GM21360 (cell line): ENCODE data around the gene SNUPN.
"Not testable (repeated sequence)": the region's sequence is repeated elsewhere in the genome, so short reads cannot be mapped to it uniquely, and the experiment has no call there.

ENCODE experiments used
- ATAC-seq: cut with Tn5 transposase; IDR thresholded peaks from one replicate; pipeline ENCODE4 v1.9.1; 2021; ENCODE audit warnings: mild to moderate bottlenecking, moderate library complexity; ENCODE audit not compliant: unreplicated experiment

Gene SNUPN

DNA sequence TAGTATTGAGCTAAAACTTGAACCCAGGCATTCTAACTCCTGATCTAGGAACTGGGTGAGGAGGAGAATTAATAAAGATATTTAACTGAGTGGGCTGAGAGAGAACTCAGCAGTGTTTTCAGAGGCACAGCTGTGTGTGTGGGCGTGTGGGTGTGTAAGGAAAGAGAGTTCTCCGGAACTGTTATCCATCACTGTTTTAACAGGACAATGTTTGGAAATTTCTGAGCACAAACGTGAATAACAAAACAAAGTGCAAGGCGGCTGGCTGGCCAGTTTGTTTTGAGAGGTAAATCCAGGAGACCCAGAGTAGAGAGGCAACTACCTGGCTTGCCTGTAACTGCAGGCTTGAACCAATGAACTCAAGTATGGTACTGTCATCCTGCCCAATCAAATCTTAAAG is 41.4 kb downstream of the SNUPN start:
- no peak for ATAC-seq

DNA sequence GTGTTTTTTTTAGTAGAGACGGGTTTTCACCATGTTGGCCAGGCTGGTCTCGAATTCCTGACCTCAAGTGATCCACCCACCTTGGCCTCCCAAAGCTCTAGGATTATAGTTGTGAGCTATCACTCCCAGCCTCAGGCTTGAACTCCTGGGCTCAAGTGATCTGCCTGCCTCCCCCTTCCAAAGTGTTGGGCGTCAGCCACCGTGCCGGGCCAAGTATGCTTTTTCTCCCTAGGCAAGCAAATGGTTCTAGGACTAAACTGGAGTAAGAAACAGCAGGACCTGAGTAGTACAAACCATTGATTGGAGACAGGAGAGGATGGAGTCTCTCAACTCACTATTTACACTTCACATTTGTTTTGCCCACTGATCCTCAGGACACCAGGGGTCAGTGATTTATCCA is 41.8 kb downstream of the SNUPN start:
- no peak for ATAC-seq

DNA sequence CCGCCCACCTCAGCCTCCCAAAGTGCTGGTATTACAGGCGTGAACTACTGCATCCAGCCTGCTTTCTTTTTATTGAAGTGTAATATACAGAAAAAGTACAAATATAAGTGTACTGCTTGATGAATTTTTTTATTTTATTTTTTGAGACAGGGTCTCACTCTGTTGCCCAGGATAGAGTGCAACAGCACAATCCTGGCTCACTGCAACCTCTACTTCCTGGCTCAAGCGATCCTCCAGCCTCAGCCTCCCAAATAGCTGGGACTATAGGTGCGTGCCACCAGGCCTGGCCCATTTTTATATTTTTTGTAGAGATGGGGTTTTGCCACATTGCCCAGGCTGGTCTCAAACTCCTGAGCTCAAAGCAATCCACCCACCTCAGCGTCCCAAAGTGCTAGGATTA is 42.6 kb downstream of the SNUPN start:
- ATAC-seq = not testable (repeated sequence)

DNA sequence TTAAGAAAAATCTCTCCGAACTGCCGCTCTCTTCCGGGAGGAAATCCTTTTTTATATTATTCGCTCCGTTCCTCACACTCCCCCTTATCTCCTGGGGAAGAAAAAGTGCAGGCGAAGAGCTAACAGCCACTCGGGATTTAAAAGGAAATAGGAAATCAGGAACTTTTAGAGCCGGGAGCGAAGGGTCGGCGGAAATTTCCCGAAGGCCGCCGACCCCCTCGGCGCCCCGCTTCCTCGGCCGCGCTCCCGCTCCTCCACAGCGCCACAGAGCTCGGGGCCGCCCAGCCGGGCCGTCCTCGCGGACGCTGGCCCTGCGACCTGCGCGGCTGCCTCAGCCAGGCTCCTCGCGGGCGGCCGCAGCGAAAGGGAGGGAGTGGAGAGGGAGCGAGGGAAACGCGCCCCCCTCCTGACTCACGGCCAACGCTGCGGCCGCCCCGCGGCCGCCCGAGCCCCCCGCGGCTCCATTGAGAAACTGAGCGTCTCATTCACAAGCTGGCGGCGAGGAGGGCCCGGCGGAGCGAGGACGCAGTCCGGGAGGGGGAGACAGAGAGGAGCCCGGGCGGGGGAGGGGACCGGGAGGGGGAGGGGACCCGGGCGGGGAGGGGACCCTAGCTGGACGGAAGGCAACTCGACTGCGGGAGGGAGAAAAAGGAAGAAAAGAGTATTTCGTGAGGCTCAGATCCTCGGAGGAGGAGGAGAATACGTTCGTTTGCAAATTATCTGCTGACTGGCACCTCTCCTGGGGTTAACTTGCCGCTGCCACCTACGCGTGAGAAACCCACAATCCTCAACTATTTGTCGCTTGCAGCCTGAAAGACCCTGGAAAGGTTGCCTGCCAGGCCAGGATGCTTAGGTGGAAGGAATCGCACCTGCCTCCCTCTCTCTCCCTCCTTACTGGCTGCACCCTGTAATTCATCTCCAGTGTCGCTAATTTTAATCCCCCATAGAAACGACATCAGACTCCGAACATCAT is 46.3 kb downstream of the SNUPN start, which contains the start of gene PTPN9:
Gene PTPN9 (minus strand): TSS at position 368 of the 973 bp plus-strand sequence. CDS start 539 bp downstream, outside the sequence.
- ATAC-seq = peak; percentile 49

DNA sequence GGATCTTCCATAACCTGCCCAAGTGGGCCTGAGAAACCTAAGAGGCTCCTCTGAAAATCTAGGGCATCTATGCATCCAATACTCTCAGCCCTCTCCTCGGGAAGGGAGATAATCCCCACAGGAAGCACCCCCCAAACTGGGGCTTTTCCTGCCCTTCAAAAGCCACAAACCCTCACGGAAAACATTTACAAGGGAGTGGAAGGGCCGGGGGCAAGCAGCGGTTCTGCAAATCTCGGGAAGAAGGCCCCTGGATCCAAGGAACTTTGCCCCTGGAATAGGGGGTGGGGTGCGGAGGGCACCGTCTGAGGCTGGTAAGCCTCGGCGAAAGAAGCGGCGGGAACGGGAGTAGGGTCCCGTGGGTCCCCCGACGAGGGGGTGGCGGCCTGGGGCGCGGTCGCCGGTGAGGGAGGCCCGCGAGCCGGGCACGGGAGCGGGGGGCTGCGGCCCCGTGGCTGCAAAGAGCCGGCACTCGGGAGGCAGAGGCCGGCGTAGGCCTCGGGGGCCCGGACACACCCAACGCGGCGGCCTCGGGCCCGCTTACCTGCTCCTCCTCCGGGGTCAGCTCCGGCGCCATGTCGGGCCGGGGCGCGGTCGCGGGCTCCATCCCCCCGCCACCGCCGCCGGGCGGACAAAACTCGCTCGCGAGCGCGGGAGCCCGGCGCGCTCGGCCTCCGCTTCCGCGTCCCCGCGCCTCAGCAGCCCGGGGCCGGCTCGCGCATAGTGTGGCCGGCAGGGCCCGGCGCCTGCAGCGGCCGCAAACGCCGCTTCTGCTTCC is 47.2 kb downstream of the SNUPN start:
- no peak for ATAC-seq

DNA sequence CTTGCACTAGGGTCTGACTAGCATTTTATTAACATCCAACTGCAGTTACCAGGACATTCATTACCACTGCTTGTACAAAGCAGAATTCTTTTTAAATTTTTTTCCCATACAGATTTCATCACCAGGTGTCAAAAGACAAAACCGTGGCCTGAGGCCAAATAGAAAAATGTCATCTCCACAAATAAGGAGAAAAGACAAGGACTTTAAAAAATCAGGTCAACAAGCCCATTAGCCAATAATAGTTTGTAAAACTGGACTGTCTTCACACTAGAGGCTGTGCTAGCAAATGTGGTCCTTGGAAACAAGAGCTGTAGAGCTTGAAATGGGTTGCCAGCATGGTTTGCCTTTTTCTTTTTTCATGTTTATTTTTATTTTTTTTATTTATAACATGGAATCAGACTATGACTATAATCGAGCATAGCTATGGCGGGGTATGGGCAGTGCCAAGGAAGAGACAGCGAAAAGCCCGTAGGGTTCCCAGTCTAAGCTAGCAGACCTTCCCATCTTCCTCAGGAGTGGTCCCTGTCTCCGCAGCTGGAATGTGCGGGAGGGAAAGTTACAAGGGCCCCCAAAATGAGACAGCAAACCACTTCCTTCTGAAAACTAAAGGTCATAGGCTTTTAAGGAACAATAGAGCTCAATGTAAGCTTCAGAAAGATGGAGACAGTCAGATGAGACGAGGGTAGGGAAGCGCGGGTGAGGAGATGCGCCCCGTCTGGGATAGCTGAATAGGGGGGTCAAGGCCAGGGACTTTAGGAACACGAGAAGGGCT is 47.9 kb downstream of the SNUPN start:
- no peak for ATAC-seq

DNA sequence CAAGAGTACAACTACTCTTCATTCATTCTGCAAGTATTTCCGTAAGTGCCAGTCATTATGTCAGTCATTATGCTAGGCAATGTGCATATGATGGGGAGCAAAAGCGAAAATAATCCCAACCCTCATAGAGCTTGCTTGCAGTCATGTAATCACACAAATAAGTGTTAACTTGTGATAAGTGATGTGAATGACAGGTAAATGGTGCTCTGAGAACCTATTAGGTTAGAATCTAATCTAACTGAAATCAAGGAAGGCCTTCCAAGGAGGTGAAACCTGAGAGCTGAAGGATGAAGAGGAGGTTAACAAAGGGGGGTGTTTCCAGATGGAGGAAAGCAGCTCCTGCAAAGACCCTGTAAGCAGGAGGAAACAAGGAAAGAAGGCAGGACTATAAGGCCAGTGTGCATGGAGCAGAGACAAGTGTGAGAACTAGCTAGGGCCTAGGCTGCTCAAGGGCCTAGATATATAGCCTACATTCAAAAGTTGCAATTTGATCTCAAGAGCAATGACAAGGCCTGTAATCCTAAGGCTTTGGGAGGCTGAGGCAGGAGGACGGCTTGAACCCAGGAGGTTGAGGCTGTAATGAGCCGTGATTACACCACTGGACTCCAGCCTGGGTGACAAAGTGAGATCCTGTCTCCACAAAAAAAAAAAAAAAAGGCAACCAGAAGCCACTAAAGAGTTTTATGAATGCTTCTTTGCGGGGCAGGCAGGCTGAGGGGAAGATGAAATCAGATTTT is 51.7 kb downstream of the SNUPN start:
- no peak for ATAC-seq

DNA sequence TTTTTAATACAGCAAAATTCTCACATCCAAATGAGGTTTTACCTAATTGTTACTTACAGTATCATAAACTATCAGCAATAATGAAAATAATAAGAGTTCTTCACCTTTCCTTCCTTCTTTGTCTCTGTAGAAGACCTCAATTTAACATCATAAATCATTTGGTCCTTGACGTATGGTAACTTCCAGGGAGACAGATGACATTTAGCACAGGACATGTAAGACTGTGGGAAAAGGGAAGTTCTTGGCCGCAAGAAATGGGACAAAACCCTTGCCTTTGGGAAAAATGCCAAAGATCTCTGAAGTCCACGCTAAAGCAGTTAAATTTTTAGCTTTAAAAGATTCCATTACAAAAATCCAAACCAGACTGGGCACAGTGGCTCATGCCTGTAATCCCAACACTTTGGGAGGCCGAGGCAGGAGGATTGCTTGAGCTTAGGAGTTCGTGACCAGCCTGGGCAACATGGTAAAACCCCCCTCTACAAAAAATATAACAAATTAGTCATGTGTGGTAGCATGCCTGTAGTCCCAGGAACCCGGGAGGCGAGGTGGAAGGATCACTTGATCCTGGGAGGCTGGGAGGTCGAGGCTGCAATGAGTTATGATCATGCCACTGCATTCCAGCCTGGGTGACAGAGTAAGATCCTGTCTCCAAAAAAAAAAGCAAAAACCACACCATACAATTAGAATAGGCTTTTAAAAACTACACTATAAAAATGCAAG is 55.2 kb downstream of the SNUPN start:
- no peak for ATAC-seq

DNA sequence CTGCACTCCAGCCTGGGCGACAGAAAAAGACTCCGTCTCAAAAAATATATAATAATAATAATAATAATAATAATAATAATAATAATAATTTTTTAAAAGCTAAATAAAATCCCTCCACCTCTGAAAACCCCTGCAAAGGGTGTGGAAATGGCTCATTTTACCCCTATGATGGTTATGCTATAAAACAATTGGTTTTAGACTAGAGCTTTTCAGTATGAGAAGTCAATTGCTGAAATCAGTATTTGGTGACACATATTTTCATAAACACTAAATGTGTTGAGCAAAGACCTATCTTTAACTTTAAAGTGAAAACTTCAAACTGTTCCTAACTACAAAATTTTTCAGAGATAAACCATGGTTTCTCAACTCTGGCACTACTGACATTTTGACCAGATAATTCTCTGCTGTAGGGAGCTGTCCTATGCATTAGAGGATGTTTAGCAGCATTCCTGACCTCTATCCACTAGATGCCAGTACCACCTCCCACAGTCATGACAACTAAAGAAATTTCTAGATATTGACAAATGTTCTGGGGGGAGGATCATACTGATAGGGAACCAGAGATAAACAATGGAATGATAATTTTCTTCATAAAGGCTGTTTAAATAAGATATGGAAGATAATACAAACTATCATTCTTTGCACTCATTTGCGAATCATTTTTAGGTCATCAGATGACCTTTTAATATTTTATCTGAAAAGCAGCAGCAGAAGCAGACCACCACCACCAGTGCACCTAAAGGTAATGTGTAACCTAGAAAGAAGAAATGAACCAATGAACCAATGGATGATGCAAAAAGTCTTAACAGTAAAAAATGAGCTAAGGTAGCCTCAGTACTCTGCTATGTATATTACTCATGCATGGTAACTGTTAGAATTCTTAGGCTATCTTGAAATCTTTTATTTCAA is 60.2 kb downstream of the SNUPN start:
- ATAC-seq = no peak

DNA sequence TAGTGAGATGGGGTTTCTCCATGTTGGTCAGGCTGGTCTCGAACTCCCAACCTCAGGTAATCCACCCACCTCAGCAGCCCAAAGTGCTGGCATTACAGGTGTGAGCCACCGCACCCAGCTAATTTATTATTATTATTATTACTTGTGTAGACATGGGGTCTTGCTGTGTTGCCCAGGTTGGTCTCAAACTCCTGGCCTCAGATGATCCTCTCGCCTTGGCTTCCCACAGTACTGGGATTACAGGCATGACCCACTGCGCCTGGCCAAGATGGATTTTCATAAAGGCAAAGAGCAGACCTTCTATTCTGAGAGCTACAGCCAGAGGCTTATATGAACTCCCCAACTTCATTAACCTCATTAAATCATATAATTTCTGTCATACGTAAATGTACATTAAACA is 63.6 kb downstream of the SNUPN start:
- no peak for ATAC-seq

DNA sequence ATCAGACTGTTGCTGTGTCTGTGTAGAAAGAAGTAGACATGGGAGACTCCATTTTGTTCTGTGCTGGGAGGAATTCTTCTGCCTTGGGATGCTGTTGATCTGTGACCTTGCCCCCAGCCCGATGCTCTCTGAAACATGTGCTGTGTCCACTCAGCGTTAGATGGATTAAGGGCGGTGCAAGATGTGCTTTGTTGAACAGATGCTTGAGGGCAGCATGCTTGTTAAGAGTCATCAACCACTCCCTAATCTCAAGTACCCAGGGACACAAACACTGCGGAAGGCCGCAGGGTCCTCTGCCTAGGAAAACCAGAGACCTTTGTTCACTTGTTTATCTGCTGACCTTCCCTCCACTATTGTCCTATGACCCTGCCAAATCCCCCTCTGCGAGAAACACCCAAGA is 66.2 kb downstream of the SNUPN start:
- ATAC-seq = not testable (repeated sequence)

DNA sequence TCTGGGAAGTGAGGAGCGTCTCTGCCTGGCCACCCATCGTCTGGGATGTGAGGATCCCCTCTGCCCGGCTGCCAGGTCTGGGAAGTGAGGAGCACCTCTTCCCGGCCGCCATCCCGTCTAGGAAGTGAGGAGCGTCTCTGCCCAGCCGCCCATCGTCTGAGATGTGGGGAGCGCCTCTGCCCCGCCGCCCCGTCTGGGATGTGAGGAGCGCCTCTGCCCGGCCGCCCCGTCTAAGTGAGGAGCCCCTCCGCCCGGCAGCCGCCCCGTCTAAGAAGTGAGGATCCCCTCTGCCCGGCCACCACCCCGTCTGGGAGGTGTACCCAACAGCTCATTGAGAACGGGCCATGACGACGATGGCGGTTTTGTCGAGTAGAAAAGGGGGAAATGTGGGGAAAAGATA is 66.6 kb downstream of the SNUPN start:
- not testable (repeated sequence) for ATAC-seq

DNA sequence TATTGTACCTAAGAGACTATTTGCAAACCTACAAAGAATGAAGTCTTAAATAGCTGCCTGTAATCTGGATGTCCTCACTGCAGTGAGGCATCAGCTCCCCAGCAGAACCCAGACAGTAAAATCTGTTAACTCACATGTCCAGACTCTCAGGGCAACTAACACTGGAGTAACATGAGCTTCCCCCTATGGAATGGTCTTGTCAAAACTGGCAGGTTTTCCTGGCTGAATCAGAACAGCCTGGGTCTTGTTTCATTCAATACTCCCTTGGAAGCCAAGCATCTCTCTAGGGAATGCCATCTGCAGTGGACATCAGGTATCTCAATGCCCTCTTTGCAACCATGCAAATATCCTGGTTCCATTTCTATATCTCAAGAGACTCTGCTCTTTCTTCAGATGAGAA is 70.8 kb downstream of the SNUPN start:
- no peak for ATAC-seq

DNA sequence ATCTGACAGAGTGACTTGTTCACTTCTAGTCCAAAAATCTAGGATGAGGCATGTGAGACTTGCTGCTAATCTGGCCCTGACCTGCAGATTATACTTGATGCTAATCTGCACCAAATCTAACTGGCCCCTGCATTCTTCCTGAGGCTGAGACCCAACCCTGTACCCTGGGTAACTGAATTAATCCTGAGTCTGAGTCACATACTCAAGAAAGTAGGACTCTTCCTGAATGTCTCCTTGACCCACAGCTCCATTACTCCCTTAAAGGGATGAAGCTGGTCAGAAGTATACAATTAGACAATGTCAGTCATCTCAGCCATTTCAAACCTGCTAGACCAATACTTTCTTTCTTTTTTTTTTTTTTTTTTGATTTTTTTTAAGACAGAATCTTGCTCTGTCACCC is 71.9 kb downstream of the SNUPN start:
- ATAC-seq = no peak

DNA sequence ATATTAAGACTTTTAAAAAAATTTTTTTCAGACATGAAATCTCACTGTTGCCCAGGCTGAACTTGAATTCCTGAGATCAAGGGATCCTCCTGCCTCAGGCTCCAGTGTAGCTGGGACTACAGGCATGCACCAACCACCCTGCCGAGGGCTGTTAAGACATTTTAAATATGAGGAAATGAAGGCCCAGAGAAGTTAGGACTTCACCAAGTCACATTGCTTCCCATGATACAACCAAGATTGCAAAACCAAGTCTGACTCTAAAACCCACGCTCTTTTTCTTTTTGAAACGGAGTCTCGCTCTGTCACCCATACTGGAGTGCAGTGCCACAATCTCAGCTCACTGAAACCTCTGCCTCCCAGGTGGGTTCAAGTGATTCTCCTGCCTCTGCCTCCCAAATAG is 74.4 kb downstream of the SNUPN start:
- ATAC-seq = no peak
